Measurements from ENCODE around the gene REPS2. TPM values are rescaled to one million over a fixed set of nuclear protein-coding genes. Genes with fewer than 3 reads are reported as not detected.
A peak's percentile ranks its signal among the peaks of the same experiment; 100 is the strongest.

REPS2 gene
- not detected for total RNA-seq

DNA sequence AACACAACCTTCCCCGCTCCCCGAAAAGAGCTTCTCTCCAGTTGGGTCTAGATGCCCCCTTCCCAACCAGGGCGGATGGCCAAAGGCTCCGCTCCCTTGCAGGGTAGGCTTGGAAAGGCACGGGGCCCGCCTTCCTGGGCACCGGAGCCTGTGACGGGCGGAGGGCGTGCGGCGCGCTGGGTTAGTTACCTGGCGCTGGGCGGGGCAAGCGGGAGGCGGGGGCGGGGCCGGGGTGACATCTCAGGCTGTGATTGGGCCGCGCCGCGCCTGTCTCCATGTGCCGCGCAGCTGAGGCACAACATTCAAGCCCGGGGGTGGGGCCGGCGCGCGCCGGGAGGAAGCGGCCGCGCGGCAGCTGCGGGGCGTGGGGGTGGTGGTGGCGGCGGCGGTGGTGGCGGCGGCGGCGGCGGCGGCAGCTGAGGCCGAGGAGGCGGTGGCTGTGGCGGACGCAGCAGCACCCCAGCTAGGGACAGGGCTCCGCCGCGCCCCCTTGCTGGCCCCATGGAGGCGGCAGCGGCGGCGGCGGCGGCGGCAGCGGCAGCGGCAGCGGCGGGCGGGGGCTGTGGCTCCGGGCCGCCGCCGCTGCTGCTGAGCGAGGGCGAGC lies at the start of gene REPS2:
Gene REPS2 (plus strand): TSS at position 298 of the 604 bp plus-strand sequence. CDS start 204 bp downstream, at position 502.
- no peaks in the 10 kb centered on the region for H3K27me3 Mint-ChIP-seq
- H3K36me3 Mint-ChIP-seq: no peaks in the 10 kb centered on the region
- intact Hi-C loops (cut with micrococcal nuclease): loop anchor here (2.0 to 5.0 kb wide), 3 partner anchors 64 to 791 kb away; partner anchors contain the start of gene SCML1
- ChIA-PET CTCF (interaction anchor here (0.6 to 1.1 kb wide), 2 partner anchors 63 kb away, joined by 3 to 4 read pairs; no protein-coding TSS in a partner anchor), POLR2A (no interaction called here)
- no peak within 1 kb of the TSS for H3K27ac Mint-ChIP-seq
- no peaks in the 10 kb centered on the region for H3K4me1 Mint-ChIP-seq (ENCODE audit: low read depth)
- DNase-seq: peak; percentile 85
- no peaks in the 10 kb centered on the region for H3K9me3 Mint-ChIP-seq
- peak within 1 kb of the TSS; percentile 69 for H3K4me3 Mint-ChIP-seq

- peaks cover 6% of the 10 kb centered on the region for H3K4me1 Mint-ChIP-seq (ENCODE audit: low read depth)
- H3K9me3 Mint-ChIP-seq: no peaks in the 10 kb centered on the region
- no peak overlapping the region for H3K27ac Mint-ChIP-seq
- DNase-seq: no peak
- ChIA-PET POLR2A (no interaction called here), CTCF (interaction anchor here (1.2 kb wide), 1 partner anchor 14 kb away, joined by 4 read pairs; no protein-coding TSS in a partner anchor)
- no peaks in the 10 kb centered on the region for H3K27me3 Mint-ChIP-seq
- no peak overlapping the region for H3K4me3 Mint-ChIP-seq
- H3K36me3 Mint-ChIP-seq: no peaks in the 10 kb centered on the region
- intact Hi-C loops (cut with micrococcal nuclease): no loop called here
These were observed 49.0 kb upstream of the REPS2 start for GRCh38 chrX:16897445-16897844.

DNA sequence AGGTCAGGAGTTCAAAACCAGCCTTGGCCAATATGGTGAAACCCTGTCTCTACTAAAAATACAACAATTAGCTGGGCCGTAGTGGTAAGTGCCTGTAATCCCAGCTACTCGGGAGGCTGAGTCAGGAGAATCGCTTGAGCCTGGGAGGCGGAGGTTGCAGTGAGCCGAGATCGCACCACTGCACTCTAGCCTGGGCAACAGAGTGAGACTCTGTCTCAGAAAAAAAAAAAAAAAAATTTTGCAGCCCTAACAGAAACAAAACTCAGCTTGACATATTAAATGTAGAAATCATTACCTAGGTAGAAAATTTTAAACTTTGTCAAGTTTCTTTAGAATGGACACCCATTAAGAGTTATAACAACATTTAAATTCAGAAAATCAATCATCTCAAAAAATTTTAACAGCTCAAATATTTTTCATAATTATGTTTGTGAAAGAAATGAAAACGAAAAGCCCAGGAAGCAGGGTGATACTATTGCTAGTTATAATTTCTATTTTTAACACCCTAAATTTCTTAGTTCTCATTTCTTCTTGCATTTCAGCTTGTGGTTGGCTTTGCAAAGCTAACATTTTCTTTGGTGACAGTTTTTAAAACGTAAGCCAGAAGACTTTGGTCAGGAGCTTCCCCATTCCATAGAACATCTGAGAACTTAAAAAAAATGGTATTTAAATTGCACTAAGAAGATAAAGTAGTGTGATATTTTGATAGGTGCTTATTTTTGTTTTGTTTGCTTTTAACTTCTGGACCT lies 43.0 kb upstream of the REPS2 start:
- Mint-ChIP-seq H3K27me3 (peaks cover 4% of the 10 kb centered on the region), H3K27ac (no peak overlapping the region), H3K9me3 (no peaks in the 10 kb centered on the region), H3K4me1 (ENCODE audit: low read depth) (no peaks in the 10 kb centered on the region), H3K4me3 (no peak overlapping the region), H3K36me3 (no peaks in the 10 kb centered on the region)
- intact Hi-C loops (cut with micrococcal nuclease): no loop called here
- DNase-seq: no peak
- ChIA-PET POLR2A (no interaction called here), CTCF (no interaction called here)

- Mint-ChIP-seq H3K4me3 (no peak overlapping the region), H3K27ac (no peak overlapping the region), H3K27me3 (peaks cover 2% of the 10 kb centered on the region), H3K9me3 (no peaks in the 10 kb centered on the region), H3K36me3 (no peaks in the 10 kb centered on the region), H3K4me1 (ENCODE audit: low read depth) (no peaks in the 10 kb centered on the region)
- CTCF ChIA-PET: no interaction called here
- intact Hi-C loops (cut with micrococcal nuclease): no loop called here
- DNase-seq: no peak
- POLR2A ChIA-PET: no interaction called here
These were observed 36.1 kb upstream of the REPS2 start for GRCh38 chrX:16910376-16910775.

DNA sequence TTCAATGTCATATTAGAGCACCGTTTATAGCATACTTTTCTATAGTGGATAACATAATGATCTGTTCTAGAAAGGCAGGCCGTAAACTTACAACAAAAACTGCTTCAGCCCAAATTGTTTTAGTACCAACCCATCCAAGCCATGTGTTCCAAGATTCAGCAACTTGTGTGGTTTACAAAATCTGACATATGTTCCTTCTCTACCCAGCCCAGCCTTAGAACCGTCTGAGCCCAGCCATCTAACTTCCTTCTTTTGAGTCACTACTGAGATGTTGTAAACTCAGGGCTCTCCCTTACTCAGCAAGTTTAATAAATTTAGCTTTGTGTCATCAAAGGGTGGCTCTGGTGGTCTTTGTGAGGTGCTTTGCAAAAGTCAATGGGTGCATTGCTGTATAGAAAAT lies 32.4 kb upstream of the REPS2 start:
- H3K4me1 Mint-ChIP-seq (ENCODE audit: low read depth): no peaks in the 10 kb centered on the region

DNA sequence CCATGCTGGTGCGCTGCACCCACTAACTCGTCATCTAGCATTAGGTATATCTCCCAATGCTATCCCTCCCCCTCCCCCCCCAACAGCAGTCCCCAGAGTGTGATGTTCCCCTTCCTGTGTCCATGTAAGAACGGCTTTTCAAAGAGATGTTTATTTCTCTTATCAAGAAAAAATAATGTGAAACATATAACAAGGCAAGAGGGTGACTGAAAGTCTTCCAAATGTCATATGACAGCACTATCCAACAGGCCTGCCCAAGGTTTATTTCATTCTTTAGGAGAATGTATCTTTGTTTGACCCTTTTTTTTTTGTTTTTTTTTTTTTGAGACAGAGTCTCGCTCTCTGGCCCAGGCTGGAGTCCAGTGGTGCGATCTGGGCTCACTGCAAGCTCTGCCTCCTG lies 29.9 kb upstream of the REPS2 start:
- no peak overlapping the region for H3K4me3 Mint-ChIP-seq
- intact Hi-C loops (cut with micrococcal nuclease): no loop called here
- H3K9me3 Mint-ChIP-seq: no peaks in the 10 kb centered on the region
- POLR2A ChIA-PET: no interaction called here
- H3K27ac Mint-ChIP-seq: no peak overlapping the region
- no peaks in the 10 kb centered on the region for H3K4me1 Mint-ChIP-seq (ENCODE audit: low read depth)
- CTCF ChIA-PET: no interaction called here
- H3K27me3 Mint-ChIP-seq: peaks cover 2% of the 10 kb centered on the region
- no peaks in the 10 kb centered on the region for H3K36me3 Mint-ChIP-seq
- no peak for DNase-seq

More for the DNA sequence above, 32.4 kb upstream of the REPS2 start:
- Mint-ChIP-seq H3K27ac (no peak overlapping the region), H3K4me3 (no peak overlapping the region), H3K27me3 (no peaks in the 10 kb centered on the region), H3K9me3 (no peaks in the 10 kb centered on the region), H3K36me3 (no peaks in the 10 kb centered on the region)
- POLR2A ChIA-PET: no interaction called here
- CTCF ChIA-PET: no interaction called here
- intact Hi-C loops (cut with micrococcal nuclease): no loop called here
- no peak for DNase-seq

DNA sequence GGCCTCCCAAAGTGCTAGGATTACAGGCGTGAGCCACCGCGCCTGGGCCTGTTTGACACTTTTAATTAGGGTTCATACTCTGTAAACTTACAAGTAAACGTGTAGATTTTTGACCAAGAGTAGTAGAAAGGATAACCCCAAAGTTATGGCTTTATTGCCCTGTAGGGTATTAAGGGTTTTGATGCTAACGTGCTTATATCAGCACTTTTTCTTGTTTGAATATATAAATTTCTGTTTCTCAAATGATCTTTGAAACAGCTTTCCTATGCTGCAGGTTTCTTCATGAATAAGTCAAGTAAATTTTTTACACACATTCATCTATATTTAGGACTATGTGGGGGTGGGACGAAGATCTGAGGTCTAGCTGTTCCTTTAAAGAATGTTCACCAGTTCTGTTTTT lies 29.3 kb upstream of the REPS2 start:
- H3K36me3 Mint-ChIP-seq: no peaks in the 10 kb centered on the region
- H3K27me3 Mint-ChIP-seq: peaks cover 2% of the 10 kb centered on the region
- no peak overlapping the region for H3K4me3 Mint-ChIP-seq
- POLR2A ChIA-PET: no interaction called here
- no peak for DNase-seq
- H3K9me3 Mint-ChIP-seq: no peaks in the 10 kb centered on the region
- no peak overlapping the region for H3K27ac Mint-ChIP-seq
- H3K4me1 Mint-ChIP-seq (ENCODE audit: low read depth): no peaks in the 10 kb centered on the region
- CTCF ChIA-PET: no interaction called here
- intact Hi-C loops (cut with micrococcal nuclease): no loop called here

DNA sequence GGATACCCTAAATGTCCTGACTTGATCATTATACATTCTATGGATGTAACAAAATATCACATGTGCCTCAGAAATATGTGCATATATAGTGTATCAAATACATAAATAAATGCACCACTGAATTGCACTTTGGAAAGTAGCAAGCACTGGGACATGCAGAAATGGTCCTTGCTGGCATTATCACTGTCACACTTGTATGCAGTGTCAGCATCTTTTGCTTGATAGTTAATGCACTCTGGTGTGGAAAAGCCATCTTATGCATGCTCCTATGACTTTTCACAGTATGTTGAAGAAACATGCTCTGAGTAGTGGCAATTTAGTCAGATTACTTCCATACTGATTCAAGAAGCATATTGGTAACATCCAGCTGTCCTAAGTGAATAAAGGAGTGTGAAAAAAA lies 27.5 kb upstream of the REPS2 start:
- intact Hi-C loops (cut with micrococcal nuclease): no loop called here

DNA sequence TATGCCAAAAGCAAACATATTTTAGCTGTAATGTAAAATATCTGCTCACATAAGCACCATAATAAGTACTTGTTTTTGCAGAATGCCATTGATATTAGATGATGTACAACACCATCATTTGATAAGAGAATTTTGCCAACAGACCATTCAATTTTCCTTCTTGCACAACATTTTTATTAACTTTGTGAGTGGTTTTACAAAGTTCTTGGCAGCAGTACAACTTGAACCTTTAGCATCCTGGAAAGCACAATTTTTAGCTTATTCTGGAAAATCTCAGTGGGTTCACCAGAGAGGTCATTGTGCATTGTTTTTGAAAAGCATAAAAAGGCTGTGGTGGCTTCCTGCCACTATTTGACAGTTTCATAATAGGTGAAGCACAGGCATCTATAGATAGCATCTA lies 26.4 kb upstream of the REPS2 start:
- ChIA-PET POLR2A (no interaction called here), CTCF (no interaction called here)
- Mint-ChIP-seq H3K27ac (no peak overlapping the region), H3K9me3 (no peaks in the 10 kb centered on the region), H3K4me3 (no peak overlapping the region), H3K36me3 (no peaks in the 10 kb centered on the region), H3K27me3 (peaks cover 2% of the 10 kb centered on the region), H3K4me1 (ENCODE audit: low read depth) (no peaks in the 10 kb centered on the region)
- intact Hi-C loops (cut with micrococcal nuclease): no loop called here
- no peak for DNase-seq

More for the DNA sequence above, 27.5 kb upstream of the REPS2 start:
- CTCF ChIA-PET: no interaction called here
- Mint-ChIP-seq H3K27me3 (peaks cover 2% of the 10 kb centered on the region), H3K4me3 (no peak overlapping the region), H3K27ac (no peak overlapping the region), H3K9me3 (no peaks in the 10 kb centered on the region), H3K4me1 (ENCODE audit: low read depth) (no peaks in the 10 kb centered on the region), H3K36me3 (no peaks in the 10 kb centered on the region)
- no peak for DNase-seq
- POLR2A ChIA-PET: no interaction called here

- Mint-ChIP-seq H3K9me3 (no peaks in the 10 kb centered on the region), H3K27ac (no peak overlapping the region), H3K4me1 (ENCODE audit: low read depth) (no peaks in the 10 kb centered on the region), H3K4me3 (no peak overlapping the region), H3K36me3 (no peaks in the 10 kb centered on the region), H3K27me3 (peaks cover 2% of the 10 kb centered on the region)
- CTCF ChIA-PET: no interaction called here
- POLR2A ChIA-PET: no interaction called here
- intact Hi-C loops (cut with micrococcal nuclease): no loop called here
- no peak for DNase-seq
These were observed 23.3 kb upstream of the REPS2 start for GRCh38 chrX:16923157-16923556.

DNA sequence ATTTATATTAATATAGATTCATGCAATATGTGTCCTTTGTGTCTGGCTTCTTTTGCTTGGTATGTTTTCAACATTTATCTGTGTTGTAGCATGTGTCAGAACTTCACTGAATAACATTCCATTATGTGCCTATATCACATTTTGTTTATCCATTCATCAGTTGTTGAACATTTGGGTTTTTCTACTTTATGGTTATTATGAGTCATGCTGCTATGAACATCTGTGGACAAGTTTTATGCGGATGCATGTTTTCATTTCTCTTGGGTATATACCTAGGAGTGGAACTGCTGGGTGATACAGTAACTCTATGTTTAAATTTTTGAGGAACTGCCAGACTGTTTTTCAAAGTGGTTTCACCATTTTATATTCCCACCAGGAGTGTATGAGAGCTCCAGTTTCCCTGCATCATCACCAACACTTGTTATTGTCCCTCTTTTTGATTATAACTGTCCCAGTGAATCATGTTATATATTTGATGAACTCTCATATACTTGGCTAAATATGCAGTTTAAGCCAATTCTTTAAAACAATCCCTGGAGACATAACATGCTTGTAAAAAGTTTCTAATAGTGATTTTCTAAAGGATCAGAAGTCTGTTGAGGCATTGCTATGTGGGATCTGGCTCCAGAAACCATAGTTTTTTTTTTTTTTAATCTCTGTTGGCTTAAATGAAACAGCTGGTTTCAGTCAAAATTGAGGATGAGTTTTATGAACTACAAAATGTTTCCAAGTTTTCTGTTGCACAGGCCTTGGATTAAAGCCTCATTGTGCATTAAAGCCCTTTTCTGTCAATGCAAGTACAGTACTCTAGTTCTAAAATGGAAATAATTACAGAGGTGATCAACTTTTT lies 21.6 kb upstream of the REPS2 start:
- CTCF ChIA-PET: no interaction called here
- no peaks in the 10 kb centered on the region for H3K4me1 Mint-ChIP-seq (ENCODE audit: low read depth)
- no peaks in the 10 kb centered on the region for H3K36me3 Mint-ChIP-seq
- DNase-seq: no peak
- no peaks in the 10 kb centered on the region for H3K9me3 Mint-ChIP-seq
- no peak overlapping the region for H3K27ac Mint-ChIP-seq
- intact Hi-C loops (cut with micrococcal nuclease): no loop called here
- no peak overlapping the region for H3K4me3 Mint-ChIP-seq
- H3K27me3 Mint-ChIP-seq: no peaks in the 10 kb centered on the region
- POLR2A ChIA-PET: no interaction called here

DNA sequence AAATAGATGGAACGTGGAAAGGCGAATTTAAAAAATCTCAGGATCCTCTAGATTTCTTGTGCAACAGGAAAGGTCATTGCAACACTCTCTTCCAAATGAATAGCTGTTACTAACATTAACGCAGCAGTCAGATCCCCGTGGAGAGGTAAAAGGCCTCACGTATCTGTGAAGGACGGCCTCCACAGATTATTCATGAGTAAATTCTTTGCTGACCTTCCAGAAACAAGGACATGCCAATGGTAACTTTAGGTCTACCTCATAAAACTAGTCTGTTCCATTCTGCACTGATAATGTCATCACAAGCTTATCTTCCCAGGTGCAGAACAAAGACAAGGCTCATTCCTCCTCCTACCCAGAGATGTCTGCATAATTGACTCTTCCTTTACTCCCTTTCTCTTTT lies 16.1 kb upstream of the REPS2 start:
- intact Hi-C loops (cut with micrococcal nuclease): no loop called here
- no peak overlapping the region for H3K4me3 Mint-ChIP-seq
- POLR2A ChIA-PET: no interaction called here

More for the DNA sequence above, 16.1 kb upstream of the REPS2 start:
- Mint-ChIP-seq H3K9me3 (no peaks in the 10 kb centered on the region), H3K27me3 (no peaks in the 10 kb centered on the region), H3K36me3 (no peaks in the 10 kb centered on the region), H3K27ac (no peak overlapping the region), H3K4me1 (ENCODE audit: low read depth) (no peaks in the 10 kb centered on the region)
- no peak for DNase-seq
- CTCF ChIA-PET: no interaction called here

All from activated CD4-positive, alpha-beta memory T cell treated with anti-CD3 and anti-CD28 coated beads for 36 hours (primary cell).